ENCODE results near the gene PRELID2.
"Not testable (repeated sequence)": the region's sequence is repeated elsewhere in the genome, so short reads cannot be mapped to it uniquely, and the experiment has no call there.

Gene PRELID2

GRCh38 chr5:145838276-145838675, 3.1 kb upstream of the PRELID2 start:
- TF ChIP-seq, protein P1, sequence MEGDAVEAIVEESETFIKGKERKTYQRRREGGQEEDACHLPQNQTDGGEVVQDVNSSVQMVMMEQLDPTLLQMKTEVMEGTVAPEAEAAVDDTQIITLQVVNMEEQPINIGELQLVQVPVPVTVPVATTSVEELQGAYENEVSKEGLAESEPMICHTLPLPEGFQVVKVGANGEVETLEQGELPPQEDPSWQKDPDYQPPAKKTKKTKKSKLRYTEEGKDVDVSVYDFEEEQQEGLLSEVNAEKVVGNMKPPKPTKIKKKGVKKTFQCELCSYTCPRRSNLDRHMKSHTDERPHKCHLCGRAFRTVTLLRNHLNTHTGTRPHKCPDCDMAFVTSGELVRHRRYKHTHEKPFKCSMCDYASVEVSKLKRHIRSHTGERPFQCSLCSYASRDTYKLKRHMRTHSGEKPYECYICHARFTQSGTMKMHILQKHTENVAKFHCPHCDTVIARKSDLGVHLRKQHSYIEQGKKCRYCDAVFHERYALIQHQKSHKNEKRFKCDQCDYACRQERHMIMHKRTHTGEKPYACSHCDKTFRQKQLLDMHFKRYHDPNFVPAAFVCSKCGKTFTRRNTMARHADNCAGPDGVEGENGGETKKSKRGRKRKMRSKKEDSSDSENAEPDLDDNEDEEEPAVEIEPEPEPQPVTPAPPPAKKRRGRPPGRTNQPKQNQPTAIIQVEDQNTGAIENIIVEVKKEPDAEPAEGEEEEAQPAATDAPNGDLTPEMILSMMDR (IDR thresholded peaks at IDR 0.05) = no peak
- intact Hi-C loops (cut with DNase I; ENCODE audit: low total_unique reads) = no loop called here

GRCh38 chr5:145836241-145836640, 1.1 kb upstream of the PRELID2 start:
- H3K9me3 ChIP-seq; intact Hi-C loops (cut with DNase I; ENCODE audit: low total_unique reads); H3K36me3 ChIP-seq; DNase-seq; H3K27me3 ChIP-seq; H3K4me3 ChIP-seq: not testable (repeated sequence)
- H3K27ac ChIP-seq = peak overlapping the region; percentile 84 to 86
- peaks cover 0 to 36% (median 16%) of the 10 kb centered on the region in 4 donors for H3K4me1 ChIP-seq

More at GRCh38 chr5:145838276-145838675, 3.1 kb upstream of the PRELID2 start:
- no peak overlapping the region for H3K4me3 ChIP-seq
- no peak for DNase-seq
- H3K36me3 ChIP-seq = no peaks in the 10 kb centered on the region
- peaks cover 0 to 22% (median 11%) of the 10 kb centered on the region in 4 donors for H3K4me1 ChIP-seq
- H3K27ac ChIP-seq = no peak overlapping the region
- H3K27me3 ChIP-seq = no peaks in the 10 kb centered on the region
- H3K9me3 ChIP-seq = no peaks in the 10 kb centered on the region

GRCh38 chr5:145835848-145836239, 702 bp upstream of the PRELID2 start:
- Histone ChIP-seq H3K4me1 (peaks cover 2 to 40% (median 20%) of the 10 kb centered on the region in 4 donors), H3K9me3 (no peaks in the 10 kb centered on the region), H3K36me3 (no peaks in the 10 kb centered on the region), H3K27ac (peak overlapping the region; percentile 84 to 86), H3K27me3 (no peaks in the 10 kb centered on the region), H3K4me3 (peak overlapping the region; percentile 62 to 64)
- intact Hi-C loops (cut with DNase I; ENCODE audit: low total_unique reads) = no loop called here
- no peak for DNase-seq
- TF ChIP-seq, protein P1 (IDR thresholded peaks at IDR 0.05) = no peak

DNA sequence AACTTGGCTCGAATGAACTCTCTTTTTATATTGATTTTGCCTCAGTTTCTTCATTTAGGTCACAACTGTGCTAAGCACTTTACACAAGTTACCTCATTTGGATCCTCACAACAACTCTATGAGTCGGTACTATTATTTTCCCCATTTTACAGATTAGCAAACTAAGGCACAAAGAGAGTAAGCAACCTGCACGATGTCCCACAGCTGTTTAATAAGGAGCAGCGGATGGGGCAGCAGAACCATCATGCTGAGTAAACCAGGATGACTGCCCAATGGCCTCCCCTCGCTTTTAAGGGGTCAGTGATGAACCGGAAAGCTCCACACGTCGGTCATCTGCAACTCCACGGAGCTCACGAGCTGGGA, 607 bp downstream of the PRELID2 start:
- H3K4me3 ChIP-seq = peak overlapping the region; percentile 62 to 64
- intact Hi-C loops (cut with DNase I; ENCODE audit: low total_unique reads) = no loop called here
- H3K27me3 ChIP-seq = no peaks in the 10 kb centered on the region
- H3K9me3 ChIP-seq = no peaks in the 10 kb centered on the region
- no peak for DNase-seq
- H3K4me1 ChIP-seq = peaks cover 5 to 54% (median 28%) of the 10 kb centered on the region in 4 donors
- TF ChIP-seq, protein P1 (IDR thresholded peaks at IDR 0.05) = no peak
- H3K27ac ChIP-seq = peak overlapping the region; percentile 84 to 86
- H3K36me3 ChIP-seq = no peaks in the 10 kb centered on the region

DNA sequence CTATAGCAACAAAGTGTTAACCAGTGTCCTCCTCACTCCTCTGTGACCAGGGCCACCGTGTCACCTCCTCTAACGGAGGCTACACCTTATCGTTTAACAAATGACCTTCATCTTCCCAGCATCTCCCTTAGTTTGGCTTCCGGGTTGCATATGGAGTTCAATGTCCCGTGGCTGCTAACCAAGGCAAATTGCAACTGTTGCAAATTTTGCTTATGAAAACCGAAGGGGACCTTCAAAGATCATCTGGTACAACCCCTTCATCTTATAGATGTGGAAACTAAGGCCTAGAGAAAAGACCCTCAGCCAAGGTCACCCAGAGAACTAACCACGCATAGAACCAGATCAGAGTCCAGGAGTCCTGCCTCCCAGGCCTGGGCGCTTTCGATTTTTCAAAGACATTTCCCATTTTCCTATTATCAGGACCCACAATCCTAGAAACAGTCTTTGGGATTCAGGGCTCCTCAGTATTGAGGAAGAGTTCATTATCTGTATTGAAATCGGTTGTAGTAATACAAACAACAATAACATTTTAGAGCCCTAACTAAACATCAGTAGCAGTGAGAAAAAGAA, 1.4 kb downstream of the PRELID2 start:
- TF ChIP-seq, protein P1 (IDR thresholded peaks at IDR 0.05) = no peak
- no peaks in the 10 kb centered on the region for H3K9me3 ChIP-seq
- peaks cover 5 to 57% (median 31%) of the 10 kb centered on the region in 4 donors for H3K4me1 ChIP-seq
- intact Hi-C loops (cut with DNase I; ENCODE audit: low total_unique reads) = no loop called here
- DNase-seq = no peak
- H3K27me3 ChIP-seq = no peaks in the 10 kb centered on the region
- H3K4me3 ChIP-seq = peak overlapping the region in 1 of 2 donors; percentile 62
- no peaks in the 10 kb centered on the region for H3K36me3 ChIP-seq
- peak overlapping the region in 1 of 2 donors; percentile 86 for H3K27ac ChIP-seq

GRCh38 chr5:145830594-145830993, 4.5 kb downstream of the PRELID2 start:
- DNase-seq = no peak
- Histone ChIP-seq H3K4me1 (peaks cover 5 to 50% (median 28%) of the 10 kb centered on the region in 4 donors), H3K27me3 (no peaks in the 10 kb centered on the region), H3K27ac (peak overlapping the region; percentile 3 to 57), H3K9me3 (no peaks in the 10 kb centered on the region), H3K4me3 (no peak overlapping the region), H3K36me3 (no peaks in the 10 kb centered on the region)
- intact Hi-C loops (cut with DNase I; ENCODE audit: low total_unique reads) = no loop called here
- TF ChIP-seq, protein P1 (IDR thresholded peaks at IDR 0.05) = no peak
